ENCODE results near the gene KRT27.

Gene KRT27

GRCh38 chr17:40791787-40792436, 9.6 kb upstream of the KRT27 start:
- TF ChIP-seq, protein P1, sequence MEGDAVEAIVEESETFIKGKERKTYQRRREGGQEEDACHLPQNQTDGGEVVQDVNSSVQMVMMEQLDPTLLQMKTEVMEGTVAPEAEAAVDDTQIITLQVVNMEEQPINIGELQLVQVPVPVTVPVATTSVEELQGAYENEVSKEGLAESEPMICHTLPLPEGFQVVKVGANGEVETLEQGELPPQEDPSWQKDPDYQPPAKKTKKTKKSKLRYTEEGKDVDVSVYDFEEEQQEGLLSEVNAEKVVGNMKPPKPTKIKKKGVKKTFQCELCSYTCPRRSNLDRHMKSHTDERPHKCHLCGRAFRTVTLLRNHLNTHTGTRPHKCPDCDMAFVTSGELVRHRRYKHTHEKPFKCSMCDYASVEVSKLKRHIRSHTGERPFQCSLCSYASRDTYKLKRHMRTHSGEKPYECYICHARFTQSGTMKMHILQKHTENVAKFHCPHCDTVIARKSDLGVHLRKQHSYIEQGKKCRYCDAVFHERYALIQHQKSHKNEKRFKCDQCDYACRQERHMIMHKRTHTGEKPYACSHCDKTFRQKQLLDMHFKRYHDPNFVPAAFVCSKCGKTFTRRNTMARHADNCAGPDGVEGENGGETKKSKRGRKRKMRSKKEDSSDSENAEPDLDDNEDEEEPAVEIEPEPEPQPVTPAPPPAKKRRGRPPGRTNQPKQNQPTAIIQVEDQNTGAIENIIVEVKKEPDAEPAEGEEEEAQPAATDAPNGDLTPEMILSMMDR (IDR thresholded peaks at IDR 0.05), result peak; percentile 80

DNA sequence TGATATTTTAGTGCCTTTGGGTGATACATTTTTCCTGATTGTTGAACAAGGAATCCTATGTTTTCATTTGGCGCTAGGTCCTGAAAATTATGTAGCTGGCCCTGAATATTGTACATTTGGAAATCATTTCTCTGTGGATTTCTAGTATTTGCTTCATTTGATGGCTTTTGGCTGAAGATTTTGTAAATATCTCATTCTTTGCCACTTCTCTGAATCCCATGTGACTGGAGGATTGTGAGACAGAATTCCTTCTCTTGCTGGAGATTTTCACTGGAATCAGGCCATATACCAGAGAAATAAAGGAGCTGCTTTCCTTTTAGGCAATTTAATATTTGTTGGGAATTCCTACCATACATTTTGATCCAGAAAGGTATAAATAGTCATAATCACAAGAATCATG, 8.8 kb upstream of the KRT27 start:
- TF ChIP-seq, protein P1 (IDR thresholded peaks at IDR 0.05), result no peak

GRCh38 chr17:40779181-40779909, 3.0 kb downstream of the KRT27 start:
- TF ChIP-seq, protein P1 (IDR thresholded peaks at IDR 0.05), result no peak

DNA sequence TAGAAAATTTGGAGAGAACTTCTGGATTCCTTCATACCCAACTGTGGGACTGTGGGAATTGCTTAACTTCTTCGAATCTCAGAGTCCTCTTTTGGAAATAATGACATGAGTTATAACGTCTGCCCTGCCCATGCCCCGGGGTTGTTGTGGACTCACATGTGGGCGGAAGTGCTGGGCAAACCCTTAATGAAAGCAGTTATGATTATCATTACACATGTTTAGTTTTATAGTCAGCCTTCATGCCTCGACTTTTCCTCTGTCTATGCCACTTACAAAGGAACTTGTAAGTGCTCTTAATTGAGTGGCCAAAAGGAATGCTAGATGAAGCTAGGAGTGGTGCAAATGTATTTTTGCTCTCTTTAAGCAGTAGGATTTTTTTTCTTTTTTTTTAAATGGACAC, 3.9 kb downstream of the KRT27 start:
- TF ChIP-seq, protein P1 (IDR thresholded peaks at IDR 0.05), result no peak

DNA sequence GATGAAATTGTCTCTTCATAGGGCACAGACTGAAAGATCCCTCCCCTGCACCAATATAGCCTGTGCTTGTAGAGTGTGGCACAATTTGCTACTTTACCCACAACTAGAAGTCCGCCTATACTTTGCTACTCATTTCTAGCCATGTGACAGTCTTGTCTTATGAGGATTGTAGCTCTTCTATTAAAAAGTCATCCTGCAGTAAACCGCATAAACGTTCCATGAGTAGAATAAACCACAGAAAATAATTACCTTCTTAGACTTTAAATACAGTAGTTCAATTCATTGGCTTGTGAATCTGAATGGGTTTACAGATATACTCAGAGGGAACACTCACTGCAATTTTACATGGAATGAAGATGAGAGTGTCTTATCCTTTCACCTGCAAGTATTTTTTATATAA, 4.4 kb downstream of the KRT27 start:
- TF ChIP-seq, protein P1 (IDR thresholded peaks at IDR 0.05), result no peak

- TF ChIP-seq, protein P1 (IDR thresholded peaks at IDR 0.05), result no peak
Measured at GRCh38 chr17:40777459-40777858, 4.9 kb downstream of the KRT27 start.

- TF ChIP-seq, protein P1 (IDR thresholded peaks at IDR 0.05), result no peak
Measured at GRCh38 chr17:40775945-40776344, 6.4 kb downstream of the KRT27 start.

All from LNCAP (cell line).